Pancreas (tissue), 10 donors: ENCODE measurements around the gene YY1. TPM values are rescaled to one million over a fixed set of nuclear protein-coding genes. Genes with fewer than 3 reads are reported as not detected.
A peak's percentile ranks its signal among the peaks of the same experiment; 100 is the strongest.

Experiments
- ATAC-seq, 4 donors: fragments of 200-7000 bp; cut with Tn5 transposase; one replicate each; pipeline versions ENCODE4 v1.8.0 to v1.9.1; 2020; ENCODE audit warnings: mild to moderate bottlenecking in 4 of 4, moderate library complexity in 4 of 4
- DNase-seq, 6 donors: peaks; one replicate each; pipeline ENCODE4 v3.0.0-alpha.2; 2020
- FAIRE-seq: peaks from 2 replicates; lab custom pipeline; 2012; peaks lifted over from hg19 to GRCh38; lab: Jason Lieb, UNC
- H3K27ac ChIP-seq, 4 donors: fragments of 200-600 bp; sonication (generic); 1 replicate in 3 of 4; 2 replicates in 1 of 4; pipeline versions ENCODE4 v1.5.0 to v1.8.0; 2020
- H3K27me3 ChIP-seq, 4 donors: fragments of 200-600 bp; one replicate each; pipeline ENCODE4 v1.8.0; 2021
- H3K36me3 ChIP-seq, 3 donors: fragments of 200-600 bp; sonication (generic) in 1 of 3; one replicate each; pipeline versions ENCODE4 v1.5.0 to v1.8.0; 2020 to 2021
- H3K4me1 ChIP-seq, 3 donors: fragments of 200-600 bp; one replicate each; pipeline ENCODE4 v1.8.0; 2021
- H3K4me3 ChIP-seq, 4 donors: fragments of 200-600 bp; sonication (generic) in 2 of 4; one replicate each; pipeline versions ENCODE4 v1.5.0 to v1.8.0; 2020 to 2021
- H3K9me3 ChIP-seq, 4 donors: fragments of 200-600 bp; one replicate each; pipeline ENCODE4 v1.8.0; 2021
- CTCF ChIP-seq, 4 donors: fragments of 200-600 bp; sonication (generic) in 3 of 4; IDR thresholded peaks; one replicate each; pipeline versions ENCODE4 v1.5.0 to v1.8.0; 2021; ENCODE audit warnings: antibody characterized with exemption in 4 of 4
- WGBS, 2 donors: extraction: QIAGEN DNeasy Blood & Tissue Kit; methylation state at CpG; one replicate each; pipeline ENCODE4 v1.1.7; 2013; 5-methylcytosine and 5-hydroxymethylcytosine counted together
- intact Hi-C, 3 donors: fragments of 100-400 bp; cut with DNase I; formaldehyde crosslinking; loops; one replicate each; pipeline versions ENCODE4 v1.11.1 to v1.14.2; 2022
- polyA plus RNA-seq, 2 donors: library from polyadenylated mRNA; stranded (reverse); fragments of 200-250 nt; gene quantifications; one replicate each; pipeline ENCODE4 v1.2.3, GENCODE V29; 2013
- total RNA-seq, 6 donors: library from RNA; stranded (reverse); fragmentation: NEBNext Ultra II Directional in 4 of 6; extraction: Animal tissue kit (Norgen Biotek cat#: 25700) in 4 of 6; gene quantifications; one replicate each; pipeline versions ENCODE4 v1.2.1 to v1.2.4, GENCODE V29; 2021 to 2023
- donor health status: healthy with polysubstance abuse.
- donor health status: DM: no; HTN: no; CAD: no; lungs with moderate emphysema.
- donor health status: DM: no; HTN: no; CAD: no.
- donor health status: control.
- donor health status: control.
- donor health status: Bipolar disorder and iron deficiency.
- donor health status: DM: yes; HTN: yes; CAD: no.
- donor health status: DM: no; HTN: no; CAD: no.
- donor health status: DM: no; HTN: no; CAD: no.
- donor health status: DM: yes; HTN: yes; CAD: no.

The YY1 gene
- total and polyA plus RNA-seq, 8 donors, result 10.5 to 38.7 (median 24.1) TPM

GRCh38 chr14:100292301-100292775, 53.4 kb downstream of the YY1 start:
- Histone ChIP-seq H3K4me1 (peaks cover 0 to 5% (median 4%) of the 10 kb centered on the region in 3 donors), H3K27ac (no peak overlapping the region), H3K9me3 (no peaks in the 10 kb centered on the region), H3K4me3 (no peak overlapping the region), H3K36me3 (peaks cover 0 to 7% (median 0%) of the 10 kb centered on the region in 3 donors), H3K27me3 (no peaks in the 10 kb centered on the region)
- no peak for ATAC-seq
- TF ChIP-seq CTCF (IDR thresholded peaks at IDR 0.05), result no peak
- WGBS, 2 donors, result 95 to 98% methylated on average over 61 of the region's 61 CpGs
- DNase-seq, result peak in 1 of 6 donors; percentile 79
- FAIRE-seq, result no peak
- intact Hi-C loops, result no loop called here

GRCh38 chr14:100292776-100293461, 54.0 kb downstream of the YY1 start:
- FAIRE-seq, result no peak
- no peaks in the 10 kb centered on the region for H3K9me3 ChIP-seq
- no peak overlapping the region for H3K27ac ChIP-seq
- H3K4me1 ChIP-seq, result peaks cover 0 to 10% (median 9%) of the 10 kb centered on the region in 3 donors
- no peak for ATAC-seq
- WGBS, 2 donors, result 93 to 95% methylated on average over 42 of the region's 42 CpGs
- H3K4me3 ChIP-seq, result no peak overlapping the region
- TF ChIP-seq CTCF (IDR thresholded peaks at IDR 0.05), result no peak
- intact Hi-C loops, result no loop called here
- peak in 1 of 6 donors; percentile 55 for DNase-seq
- peaks cover 0 to 7% (median 0%) of the 10 kb centered on the region in 3 donors for H3K36me3 ChIP-seq
- no peaks in the 10 kb centered on the region for H3K27me3 ChIP-seq

- DNase-seq, result peak in 2 of 6 donors; percentile 21 to 36
- FAIRE-seq, result no peak
- no peak for TF ChIP-seq CTCF (IDR thresholded peaks at IDR 0.05)
- no peaks in the 10 kb centered on the region for H3K9me3 ChIP-seq
- peaks cover 0 to 12% (median 9%) of the 10 kb centered on the region in 3 donors for H3K4me1 ChIP-seq
- WGBS, 2 donors, result 68 to 74% methylated on average over 14 of the region's 14 CpGs
- no peaks in the 10 kb centered on the region for H3K27me3 ChIP-seq
- no peak overlapping the region for H3K27ac ChIP-seq
- no peak for ATAC-seq
- intact Hi-C loops, result no loop called here
- H3K36me3 ChIP-seq, result peaks cover 0 to 7% (median 0%) of the 10 kb centered on the region in 3 donors
- no peak overlapping the region for H3K4me3 ChIP-seq
Measured at GRCh38 chr14:100293497-100294212, 54.7 kb downstream of the YY1 start.

- DNase-seq (peak in 2 of 6 donors; percentile 24 to 25), ATAC-seq (no peak), FAIRE-seq (no peak)
- Histone ChIP-seq H3K27me3 (no peaks in the 10 kb centered on the region), H3K36me3 (peaks cover 0 to 7% (median 0%) of the 10 kb centered on the region in 3 donors), H3K9me3 (no peaks in the 10 kb centered on the region), H3K27ac (no peak overlapping the region), H3K4me1 (peaks cover 0 to 12% (median 9%) of the 10 kb centered on the region in 3 donors), H3K4me3 (no peak overlapping the region)
- intact Hi-C loops, result no loop called here
- 82 to 86% methylated on average over 12 of the region's 12 CpGs for WGBS, 2 donors
- TF ChIP-seq CTCF (IDR thresholded peaks at IDR 0.05), result no peak
Measured at GRCh38 chr14:100294213-100294962, 55.4 kb downstream of the YY1 start.
